Vagina (tissue), 2 donors: ENCODE measurements around the gene FYCO1. TPM values are rescaled to one million over a fixed set of nuclear protein-coding genes. Genes with fewer than 3 reads are reported as not detected.

Experiments
- DNase-seq, 2 donors: peaks; one replicate each; pipeline ENCODE4 v3.0.0-alpha.2; 2017; ENCODE audit errors: extremely low spot score in 2 of 2
- H3K27ac ChIP-seq: fragments of 200-600 bp; sonication (generic); one replicate; pipeline ENCODE4 v1.5.1; 2019
- H3K27me3 ChIP-seq: fragments of 200-600 bp; sonication (generic); one replicate; pipeline ENCODE4 v1.5.1; 2019
- H3K36me3 ChIP-seq, 2 donors: fragments of 200-600 bp; sonication (generic); one replicate each; pipeline ENCODE4 v1.5.1; 2017 to 2019
- H3K4me1 ChIP-seq: fragments of 200-600 bp; sonication (generic); one replicate; pipeline ENCODE4 v1.5.1; 2019
- H3K4me3 ChIP-seq, 2 donors: fragments of 200-600 bp; sonication (generic); 1 replicate in 1 of 2; 2 replicates in 1 of 2; pipeline ENCODE4 v1.5.1; 2016 to 2019
- H3K9me3 ChIP-seq: fragments of 200-600 bp; sonication (generic); one replicate; pipeline ENCODE4 v1.5.1; 2019
- CTCF ChIP-seq, 3 experiments: fragments of 450-650 bp in 2 of 3; fragments of 200-600 bp in 1 of 3; sonication (generic) in 1 of 3; IDR thresholded peaks; one replicate each; pipeline ENCODE4 v1.5.1; 2017 to 2019; ENCODE audit warnings: antibody characterized with exemption in 3 of 3, mild to moderate bottlenecking in 2 of 3, moderate library complexity in 2 of 3
- POLR2A ChIP-seq, 2 donors: fragments of 450-650 bp; IDR thresholded peaks; one replicate each; pipeline ENCODE4 v1.6.1; 2017; ENCODE audit warnings: antibody characterized with exemption in 2 of 2, mild to moderate bottlenecking in 2 of 2, moderate library complexity in 2 of 2
- POLR2AphosphoS5 ChIP-seq, 2 donors: sonication (generic); formaldehyde crosslinking; IDR thresholded peaks; one replicate each; pipeline ENCODE4 v1.9.0; 2017; ENCODE audit warnings: antibody characterized with exemption in 2 of 2, mild to moderate bottlenecking in 2 of 2, low read depth in 1 of 2; ENCODE audit not compliant: insufficient read depth in 1 of 2
- intact Hi-C: fragments of 100-400 bp; cut with DNase I; formaldehyde crosslinking; loops from one replicate; pipeline ENCODE4 v1.15.1; 2023
- total RNA-seq: library from RNA; depleted of rRNA; stranded (reverse); fragments of >200 nt; gene quantifications from one replicate; pipeline ENCODE4 v1.2.3, GENCODE V29; 2016

Gene FYCO1
- total RNA-seq, 1 donor from 2014 or later = 45.7 TPM

GRCh38 chr3:45964139-45964538 is 31.5 kb downstream of the FYCO1 start:
- TF ChIP-seq POLR2AphosphoS5 (IDR thresholded peaks at IDR 0.05; ENCODE audit: insufficient read depth in 1 of 2, low read depth in 1 of 2) = no peak
- TF ChIP-seq POLR2A (IDR thresholded peaks at IDR 0.05) = no peak
- TF ChIP-seq CTCF (IDR thresholded peaks at IDR 0.05) = no peak
- DNase-seq = no peak
- Histone ChIP-seq H3K27me3 (no peaks in the 10 kb centered on the region), H3K27ac (no peak overlapping the region), H3K4me3 (no peak overlapping the region), H3K4me1 (peaks cover 26% of the 10 kb centered on the region), H3K36me3 (peaks cover 4 to 91% of the 10 kb centered on the region in 2 donors), H3K9me3 (no peaks in the 10 kb centered on the region)
- intact Hi-C loops = no loop called here

GRCh38 chr3:45962033-45962432 is 33.6 kb downstream of the FYCO1 start:
- Histone ChIP-seq H3K4me1 (peaks cover 33% of the 10 kb centered on the region), H3K9me3 (no peaks in the 10 kb centered on the region), H3K27ac (no peak overlapping the region), H3K36me3 (peaks cover 4 to 92% of the 10 kb centered on the region in 2 donors), H3K4me3 (no peak overlapping the region), H3K27me3 (no peaks in the 10 kb centered on the region)
- TF ChIP-seq POLR2A (IDR thresholded peaks at IDR 0.05) = no peak
- no peak for TF ChIP-seq CTCF (IDR thresholded peaks at IDR 0.05)
- no peak for TF ChIP-seq POLR2AphosphoS5 (IDR thresholded peaks at IDR 0.05; ENCODE audit: insufficient read depth in 1 of 2, low read depth in 1 of 2)
- intact Hi-C loops = no loop called here
- no peak for DNase-seq

GRCh38 chr3:45960289-45960688 is 35.3 kb downstream of the FYCO1 start:
- Histone ChIP-seq H3K36me3 (peaks cover 4 to 92% of the 10 kb centered on the region in 2 donors), H3K4me3 (no peak overlapping the region), H3K27ac (peak overlapping the region; percentile 76), H3K9me3 (no peaks in the 10 kb centered on the region), H3K27me3 (no peaks in the 10 kb centered on the region), H3K4me1 (peaks cover 21% of the 10 kb centered on the region)
- TF ChIP-seq POLR2A (IDR thresholded peaks at IDR 0.05) (no peak), CTCF (IDR thresholded peaks at IDR 0.05) (no peak), POLR2AphosphoS5 (IDR thresholded peaks at IDR 0.05; ENCODE audit: insufficient read depth in 1 of 2, low read depth in 1 of 2) (no peak)
- DNase-seq = no peak
- intact Hi-C loops = no loop called here

GRCh38 chr3:45959201-45959600 is 36.4 kb downstream of the FYCO1 start:
- intact Hi-C loops = no loop called here
- H3K27ac ChIP-seq = peak overlapping the region; percentile 76
- TF ChIP-seq POLR2AphosphoS5 (IDR thresholded peaks at IDR 0.05; ENCODE audit: insufficient read depth in 1 of 2, low read depth in 1 of 2) (no peak), POLR2A (IDR thresholded peaks at IDR 0.05) (no peak), CTCF (IDR thresholded peaks at IDR 0.05) (no peak)
- no peak overlapping the region for H3K4me3 ChIP-seq
- peaks cover 4 to 94% of the 10 kb centered on the region in 2 donors for H3K36me3 ChIP-seq
- H3K4me1 ChIP-seq = peaks cover 21% of the 10 kb centered on the region
- no peak for DNase-seq
- H3K27me3 ChIP-seq = no peaks in the 10 kb centered on the region
- no peaks in the 10 kb centered on the region for H3K9me3 ChIP-seq

- H3K27me3 ChIP-seq = no peaks in the 10 kb centered on the region
- H3K27ac ChIP-seq = peak overlapping the region; percentile 76
- DNase-seq = no peak
- H3K4me3 ChIP-seq = no peak overlapping the region
- no peaks in the 10 kb centered on the region for H3K9me3 ChIP-seq
- peaks cover 21% of the 10 kb centered on the region for H3K4me1 ChIP-seq
- no peak for TF ChIP-seq POLR2AphosphoS5 (IDR thresholded peaks at IDR 0.05; ENCODE audit: insufficient read depth in 1 of 2, low read depth in 1 of 2)
- TF ChIP-seq CTCF (IDR thresholded peaks at IDR 0.05) = no peak
- TF ChIP-seq POLR2A (IDR thresholded peaks at IDR 0.05) = no peak
- peaks cover 4 to 94% of the 10 kb centered on the region in 2 donors for H3K36me3 ChIP-seq
- intact Hi-C loops = no loop called here
Observed at GRCh38 chr3:45958321-45958791, 37.3 kb downstream of the FYCO1 start.
